IPS-20b (cell line): ENCODE data around the gene INTS3.

Experiments
- H3K27ac ChIP-seq: one replicate; pipeline ENCODE4 v1.5.1; 2013; ENCODE audit warnings: low read length
- H3K27me3 ChIP-seq: 2 replicates; pipeline ENCODE4 v1.6.1; 2013; ENCODE audit warnings: mild to moderate bottlenecking, low read length, inconsistent platforms; ENCODE audit not compliant: insufficient read depth
- H3K36me3 ChIP-seq: 2 replicates; pipeline ENCODE4 v1.6.1; 2013; ENCODE audit warnings: low read depth, mild to moderate bottlenecking, inconsistent platforms, low read length, moderate library complexity; ENCODE audit not compliant: insufficient read depth
- H3K4me1 ChIP-seq: 2 replicates; pipeline ENCODE4 v1.6.1; 2013; ENCODE audit warnings: mild to moderate bottlenecking, control low read depth, inconsistent platforms, low read length, moderate library complexity; ENCODE audit not compliant: insufficient read depth
- H3K4me3 ChIP-seq: 2 replicates; pipeline ENCODE4 v1.5.1; 2013; ENCODE audit warnings: mild to moderate bottlenecking, low read length, inconsistent platforms
- H3K9ac ChIP-seq: 2 replicates; pipeline ENCODE4 v1.6.1; 2013; ENCODE audit warnings: low read depth, mild to moderate bottlenecking, inconsistent platforms, low read length, moderate library complexity
- H3K9me3 ChIP-seq: 2 replicates; pipeline ENCODE4 v1.6.1; 2013; ENCODE audit warnings: mild to moderate bottlenecking, low read depth, low read length, inconsistent platforms; ENCODE audit not compliant: insufficient read depth

The INTS3 gene

GRCh38 chr1:153801786-153802697, 74.2 kb downstream of the INTS3 start:
- H3K36me3 ChIP-seq = peaks cover 5% of the 10 kb centered on the region
- H3K27me3 ChIP-seq = no peaks in the 10 kb centered on the region
- H3K9ac ChIP-seq = no peak overlapping the region
- H3K4me1 ChIP-seq = no peaks in the 10 kb centered on the region
- no peak overlapping the region for H3K4me3 ChIP-seq
- H3K27ac ChIP-seq = no peak overlapping the region
- no peaks in the 10 kb centered on the region for H3K9me3 ChIP-seq

GRCh38 chr1:153803470-153804056, 75.7 kb downstream of the INTS3 start:
- Histone ChIP-seq H3K36me3 (peaks cover 20% of the 10 kb centered on the region), H3K4me1 (no peaks in the 10 kb centered on the region), H3K27me3 (no peaks in the 10 kb centered on the region), H3K9ac (no peak overlapping the region), H3K27ac (no peak overlapping the region), H3K4me3 (no peak overlapping the region), H3K9me3 (no peaks in the 10 kb centered on the region)

DNA sequence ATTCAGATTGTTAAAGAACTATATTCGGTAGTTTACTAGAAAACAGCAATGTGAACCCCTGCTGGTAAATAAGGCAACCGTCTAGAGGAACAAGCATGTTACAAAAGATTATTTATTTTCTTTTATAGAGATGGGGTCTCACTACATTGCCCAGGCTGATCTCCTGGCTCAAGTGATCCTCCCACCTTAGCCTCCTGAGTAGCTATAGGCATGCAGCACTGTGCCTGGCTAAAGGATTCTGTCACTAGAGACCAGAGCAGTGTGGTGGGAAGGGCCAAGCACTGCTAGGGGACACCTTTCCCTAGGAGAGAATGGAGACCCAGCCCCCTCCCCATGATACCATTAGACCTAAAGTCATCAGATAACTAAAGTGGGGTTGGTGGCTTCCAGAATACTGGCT, 76.3 kb downstream of the INTS3 start:
- H3K9ac ChIP-seq = no peak overlapping the region
- H3K4me3 ChIP-seq = no peak overlapping the region
- no peak overlapping the region for H3K27ac ChIP-seq
- H3K4me1 ChIP-seq = no peaks in the 10 kb centered on the region
- H3K27me3 ChIP-seq = no peaks in the 10 kb centered on the region
- H3K9me3 ChIP-seq = no peaks in the 10 kb centered on the region
- H3K36me3 ChIP-seq = peaks cover 25% of the 10 kb centered on the region

DNA sequence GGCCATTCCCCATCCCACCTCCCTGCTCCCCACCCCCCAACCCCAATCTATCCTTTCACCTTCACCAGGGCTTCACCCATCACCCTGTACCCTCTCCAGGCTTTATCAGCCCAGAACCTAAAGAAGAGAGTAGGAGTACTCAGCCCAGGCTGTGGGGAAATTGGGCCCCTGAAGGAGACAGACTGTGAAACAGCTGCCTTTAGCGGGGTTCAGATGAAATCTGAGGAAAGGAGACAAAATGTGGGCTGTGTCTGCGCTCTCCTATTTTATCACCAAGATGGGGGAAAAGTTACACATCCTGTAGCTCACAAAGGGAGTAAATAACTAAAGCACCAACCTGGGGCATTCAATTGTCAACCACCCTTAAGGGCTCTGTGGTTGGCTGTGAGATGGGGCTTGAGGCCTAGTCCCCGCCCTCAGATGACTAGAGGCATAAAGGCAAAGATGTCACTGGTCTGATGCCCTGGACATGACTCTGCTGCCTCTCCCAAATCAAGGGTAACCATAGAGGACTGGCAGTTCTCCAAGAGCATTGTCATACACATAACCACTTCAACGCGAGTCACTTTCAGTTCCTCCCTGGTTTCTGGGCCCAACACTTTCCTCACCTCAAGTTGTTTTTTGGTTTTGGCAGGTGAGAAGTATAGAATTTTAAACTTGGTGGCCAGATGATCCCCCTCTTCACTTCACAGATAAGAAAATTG, 77.3 kb downstream of the INTS3 start:
- Histone ChIP-seq H3K36me3 (peaks cover 36% of the 10 kb centered on the region), H3K9ac (no peak overlapping the region)

GRCh38 chr1:153805886-153806719, 78.3 kb downstream of the INTS3 start:
- Histone ChIP-seq H3K9me3 (no peaks in the 10 kb centered on the region), H3K4me1 (no peaks in the 10 kb centered on the region), H3K4me3 (no peak overlapping the region), H3K27ac (no peak overlapping the region), H3K9ac (no peak overlapping the region), H3K27me3 (no peaks in the 10 kb centered on the region), H3K36me3 (peaks cover 44% of the 10 kb centered on the region)

More for the DNA sequence above, 77.3 kb downstream of the INTS3 start:
- Histone ChIP-seq H3K4me1 (no peaks in the 10 kb centered on the region), H3K27ac (no peak overlapping the region), H3K9me3 (no peaks in the 10 kb centered on the region), H3K27me3 (no peaks in the 10 kb centered on the region), H3K4me3 (no peak overlapping the region)

GRCh38 chr1:153816283-153816889, 88.5 kb downstream of the INTS3 start:
- peaks cover 89% of the 10 kb centered on the region for H3K36me3 ChIP-seq
- H3K9ac ChIP-seq = no peak overlapping the region
- no peaks in the 10 kb centered on the region for H3K9me3 ChIP-seq
- no peaks in the 10 kb centered on the region for H3K27me3 ChIP-seq
- H3K27ac ChIP-seq = no peak overlapping the region
- H3K4me3 ChIP-seq = no peak overlapping the region
- H3K4me1 ChIP-seq = no peaks in the 10 kb centered on the region

GRCh38 chr1:153818876-153819275, 91.0 kb downstream of the INTS3 start:
- Histone ChIP-seq H3K27me3 (no peaks in the 10 kb centered on the region), H3K4me3 (no peak overlapping the region), H3K36me3 (peaks cover 65% of the 10 kb centered on the region), H3K4me1 (no peaks in the 10 kb centered on the region), H3K9ac (no peak overlapping the region), H3K27ac (no peak overlapping the region), H3K9me3 (no peaks in the 10 kb centered on the region)
